Activated naive CD8-positive, alpha-beta T cell treated with anti-CD3 and anti-CD28 coated beads, Interleukin-2, amount 50 U/mL, for 16 hours (primary cell): ENCODE data around the gene STAB1.
A peak's percentile ranks its signal among the peaks of the same experiment; 100 is the strongest.

Experiments used
- DNase-seq: peaks from one replicate; pipeline ENCODE4 v3.0.0-alpha.2; 2020; ENCODE audit warnings: low read depth, low spot score

STAB1 gene

GRCh38 chr3:52533623-52534280, 38.6 kb downstream of the STAB1 start, which contains the start of gene NT5DC2:
TSS of gene NT5DC2 (minus strand) at chr3:52533857. CDS start at chr3:52533737, 120 bp downstream.
- DNase-seq: peak; percentile 29

GRCh38 chr3:52534281-52535183, 39.4 kb downstream of the STAB1 start:
- DNase-seq: no peak

- DNase-seq: no peak
Observed at GRCh38 chr3:52535411-52536111, 40.4 kb downstream of the STAB1 start.

GRCh38 chr3:52536112-52536368, 40.9 kb downstream of the STAB1 start:
- no peak for DNase-seq

- peak; percentile 95 for DNase-seq
Observed at GRCh38 chr3:52536369-52537164, 41.4 kb downstream of the STAB1 start, which contains the start of gene UQCC5. TSS of gene UQCC5 (plus strand) at chr3:52536605. CDS start at chr3:52536756, 151 bp downstream.

- no peak for DNase-seq
Observed at GRCh38 chr3:52537165-52537620, 42.1 kb downstream of the STAB1 start.

- DNase-seq: no peak
Observed at GRCh38 chr3:52537726-52538421, 42.7 kb downstream of the STAB1 start.

- DNase-seq: no peak
Observed at GRCh38 chr3:52539010-52539653, 44.0 kb downstream of the STAB1 start.

- no peak for DNase-seq
Observed at GRCh38 chr3:52541050-52541449, 45.9 kb downstream of the STAB1 start.

- no peak for DNase-seq
Observed at GRCh38 chr3:52544937-52545336, 49.8 kb downstream of the STAB1 start.

- DNase-seq: no peak
Observed at GRCh38 chr3:52546111-52546901, 51.2 kb downstream of the STAB1 start.

GRCh38 chr3:52547143-52547542, 52.0 kb downstream of the STAB1 start:
- DNase-seq: no peak

GRCh38 chr3:52551118-52551517, 56.0 kb downstream of the STAB1 start:
- DNase-seq: no peak

GRCh38 chr3:52552089-52552488, 57.0 kb downstream of the STAB1 start:
- DNase-seq: no peak

GRCh38 chr3:52554026-52554755, 59.1 kb downstream of the STAB1 start:
- no peak for DNase-seq

- no peak for DNase-seq
Observed at GRCh38 chr3:52555056-52555455, 59.9 kb downstream of the STAB1 start.

- DNase-seq: no peak
Observed at GRCh38 chr3:52557011-52557960, 62.1 kb downstream of the STAB1 start.

GRCh38 chr3:52558436-52558835, 63.3 kb downstream of the STAB1 start:
- no peak for DNase-seq
